ENCODE results near the gene RAPGEF4.

RAPGEF4 gene

GRCh38 chr2:172970660-172971059 lies 235.0 kb downstream of the RAPGEF4 start:
- no peak overlapping the region for H3K4me3 ChIP-seq (ENCODE audit: low read depth, low read length)
- TF ChIP-seq, protein P1, sequence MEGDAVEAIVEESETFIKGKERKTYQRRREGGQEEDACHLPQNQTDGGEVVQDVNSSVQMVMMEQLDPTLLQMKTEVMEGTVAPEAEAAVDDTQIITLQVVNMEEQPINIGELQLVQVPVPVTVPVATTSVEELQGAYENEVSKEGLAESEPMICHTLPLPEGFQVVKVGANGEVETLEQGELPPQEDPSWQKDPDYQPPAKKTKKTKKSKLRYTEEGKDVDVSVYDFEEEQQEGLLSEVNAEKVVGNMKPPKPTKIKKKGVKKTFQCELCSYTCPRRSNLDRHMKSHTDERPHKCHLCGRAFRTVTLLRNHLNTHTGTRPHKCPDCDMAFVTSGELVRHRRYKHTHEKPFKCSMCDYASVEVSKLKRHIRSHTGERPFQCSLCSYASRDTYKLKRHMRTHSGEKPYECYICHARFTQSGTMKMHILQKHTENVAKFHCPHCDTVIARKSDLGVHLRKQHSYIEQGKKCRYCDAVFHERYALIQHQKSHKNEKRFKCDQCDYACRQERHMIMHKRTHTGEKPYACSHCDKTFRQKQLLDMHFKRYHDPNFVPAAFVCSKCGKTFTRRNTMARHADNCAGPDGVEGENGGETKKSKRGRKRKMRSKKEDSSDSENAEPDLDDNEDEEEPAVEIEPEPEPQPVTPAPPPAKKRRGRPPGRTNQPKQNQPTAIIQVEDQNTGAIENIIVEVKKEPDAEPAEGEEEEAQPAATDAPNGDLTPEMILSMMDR (IDR thresholded peaks at IDR 0.05; ENCODE audit: insufficient read depth, low read depth, low read length, missing control alignments) = no peak
- DNase-seq (ENCODE audit: low read depth) = no peak

- H3K4me3 ChIP-seq (ENCODE audit: low read depth, low read length) = no peak overlapping the region
- TF ChIP-seq, protein P1 (IDR thresholded peaks at IDR 0.05; ENCODE audit: insufficient read depth, low read depth, low read length, missing control alignments) = peak; percentile 89
- peak; percentile 47 for DNase-seq (ENCODE audit: low read depth)
These were observed 236.5 kb downstream of the RAPGEF4 start for GRCh38 chr2:172972005-172972619.

GRCh38 chr2:172974762-172975161 lies 239.1 kb downstream of the RAPGEF4 start:
- no peak overlapping the region for H3K4me3 ChIP-seq (ENCODE audit: low read depth, low read length)
- DNase-seq (ENCODE audit: low read depth) = no peak
- TF ChIP-seq, protein P1 (IDR thresholded peaks at IDR 0.05; ENCODE audit: insufficient read depth, low read depth, low read length, missing control alignments) = no peak

DNA sequence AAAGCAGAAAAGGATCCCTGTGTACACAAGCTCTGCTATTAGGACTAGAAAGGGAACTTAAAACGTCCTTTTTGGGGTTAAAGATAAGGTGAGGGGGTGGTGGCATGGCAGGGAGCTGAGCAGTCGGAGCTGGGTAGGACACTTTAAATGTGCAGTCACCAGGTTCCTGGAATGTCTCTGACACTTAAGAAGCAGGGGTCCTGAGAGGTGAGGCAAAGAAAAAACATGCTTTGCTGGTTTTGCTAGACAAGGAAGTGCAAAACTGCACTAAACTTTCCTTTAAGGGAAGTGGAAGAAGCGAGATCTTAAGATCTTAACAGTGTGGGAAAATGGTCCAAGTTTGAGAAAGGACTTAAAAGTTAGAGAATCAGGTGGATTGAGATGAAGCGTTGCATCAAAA lies 240.5 kb downstream of the RAPGEF4 start:
- H3K4me3 ChIP-seq (ENCODE audit: low read depth, low read length) = no peak overlapping the region
- DNase-seq (ENCODE audit: low read depth) = no peak
- TF ChIP-seq, protein P1 (IDR thresholded peaks at IDR 0.05; ENCODE audit: insufficient read depth, low read depth, low read length, missing control alignments) = no peak

DNA sequence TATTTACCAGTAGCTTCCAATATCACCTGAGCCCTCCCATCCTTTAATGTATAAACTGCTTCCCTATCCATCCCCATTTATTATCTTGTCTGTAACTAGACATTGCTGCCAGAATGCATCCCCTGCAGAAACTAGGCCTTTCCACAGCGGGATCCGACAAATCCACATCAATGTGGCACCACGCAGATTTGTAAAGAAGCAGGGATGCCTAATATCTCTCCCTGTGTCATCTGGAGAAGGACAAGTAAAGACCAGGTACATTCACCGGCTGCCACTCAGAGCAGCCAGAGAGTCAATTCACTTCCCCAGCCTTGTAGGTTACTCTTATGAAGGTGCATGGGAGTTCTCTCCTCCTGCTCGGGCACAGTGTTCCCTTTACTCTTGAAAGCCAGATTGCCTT lies 241.2 kb downstream of the RAPGEF4 start:
- DNase-seq (ENCODE audit: low read depth) = no peak
- TF ChIP-seq, protein P1 (IDR thresholded peaks at IDR 0.05; ENCODE audit: insufficient read depth, low read depth, low read length, missing control alignments) = no peak
- H3K4me3 ChIP-seq (ENCODE audit: low read depth, low read length) = no peak overlapping the region

- no peak for DNase-seq (ENCODE audit: low read depth)
- no peak overlapping the region for H3K4me3 ChIP-seq (ENCODE audit: low read depth, low read length)
- TF ChIP-seq, protein P1 (IDR thresholded peaks at IDR 0.05; ENCODE audit: insufficient read depth, low read depth, low read length, missing control alignments) = no peak
These were observed 241.8 kb downstream of the RAPGEF4 start for GRCh38 chr2:172977270-172978062.
